ENCODE results near the gene COQ10A. TPM values are rescaled to one million over a fixed set of nuclear protein-coding genes. Genes with fewer than 3 reads are reported as not detected.

Gene COQ10A
- total and polyA plus RNA-seq, 10 of the 15 experiments (the other 5 are each of a cell fraction or from before 2014, with no cell fraction given): 3.3 to 19.5 (median 6.9) TPM

- TSS peak; percentile 92 for BruUV-seq (replicated peaks)
- CTCF ChIA-PET: interaction anchor here (0.6 to 1.2 kb wide), 6 partner anchors 28 to 1895 kb away, joined by 3 to 4 read pairs (median 3); partner anchors contain the start of gene PAN2
- TF ChIP-seq ZNF687 (IDR thresholded peaks at IDR 0.05) (peak; percentile 63), MYC (IDR thresholded peaks at IDR 0.05; ENCODE audit: insufficient read depth, insufficient read length, insufficient replicate concordance, low read length, severe bottlenecking) (no peak), ATF7 (IDR thresholded peaks at IDR 0.05; ENCODE audit: low read depth) (peak; percentile 66), NR2F1 (conservative IDR thresholded peaks at IDR 0.05) (peak; percentile 5; the same call in 1 of the 2 replicates), CREM (IDR thresholded peaks at IDR 0.05; ENCODE audit: low read depth) (no peak), ZNF217 (IDR thresholded peaks at IDR 0.05) (no peak), MLLT1 (IDR thresholded peaks at IDR 0.05) (peak; percentile 99), NFYB (IDR thresholded peaks at IDR 0.05; ENCODE audit: insufficient read depth, low read depth, low read length) (no peak), IRF5 (IDR thresholded peaks at IDR 0.05; ENCODE audit: borderline replicate concordance) (peak; percentile 75; the same call in 1 of the 2 replicates), YY1 (IDR thresholded peaks at IDR 0.05; ENCODE audit: low read depth, low read length) (0 out of 2 replicates have a peak, but pooled peaks have one; percentile 9)
Observed at GRCh38 chr12:56300644-56301464, 34.1 kb downstream of the COQ10A start.

More at GRCh38 chr12:56300644-56301464, 34.1 kb downstream of the COQ10A start:
- FAIRE-seq (no peak), DNase-seq (ENCODE audit: low read depth, low spot score) (no peak), ATAC-seq (no peak)
- ChIA-PET POLR2A (interaction anchor here (0.7 to 1.5 kb wide), 3 partner anchors 14 to 59 kb away, joined by 3 to 6 read pairs (median 3); partner anchors contain the start of gene STAT2), RAD21 (ENCODE audit: unreplicated experiment) (interaction anchor here (0.5 to 1.6 kb wide), 4 partner anchors 43 to 383 kb away, joined by 3 to 6 read pairs (median 4); partner anchors contain the start of genes ANKRD52, RNF41 and STAT2), SMC1A (ENCODE audit: uncharacterized antibody, unreplicated experiment) (no interaction called here)
- intact Hi-C loops (cut with micrococcal nuclease; ENCODE audit: unreplicated experiment) (loop anchor here (1.0 to 2.0 kb wide), 2 partner anchors 34 to 108 kb away; partner anchors contain the start of gene COQ10A), in situ Hi-C loops (cut with MboI) (no loop called here)
- H3K4me3 ChIP-seq: peak overlapping the region; percentile 87
- H3K4me1 ChIP-seq (ENCODE audit: control insufficient read depth, insufficient read depth, low read length): peaks cover 31% of the 10 kb centered on the region
- 67% methylated on average over 21 of the region's 21 CpGs for WGBS (ENCODE audit: insufficient coverage, insufficient replicate concordance, low lambda C conversion rate, missing lambda C conversion rate)
- peak overlapping the region; percentile 73 for H3K9ac ChIP-seq (ENCODE audit: control insufficient read depth, insufficient read depth, low read length)
- H3K27ac ChIP-seq (ENCODE audit: control insufficient read depth, insufficient read depth): peak overlapping the region; percentile 85
- peak overlapping the region; percentile 93 for H2AFZ ChIP-seq (ENCODE audit: control insufficient read depth, low read depth, low read length)
- no peaks in the 10 kb centered on the region for H3K9me3 ChIP-seq (replicated peaks; ENCODE audit: control insufficient read depth, insufficient read depth, low read length)
- peaks cover 42% of the 10 kb centered on the region for H3K79me2 ChIP-seq (ENCODE audit: control insufficient read depth, insufficient read depth, low read length)
- H3K4me2 ChIP-seq (ENCODE audit: control insufficient read depth, insufficient read depth): peak overlapping the region; percentile 88
- H3K36me3 ChIP-seq (ENCODE audit: control insufficient read depth in 2 of 2, insufficient read depth in 2 of 2, low read length in 1 of 2): no peaks in the 10 kb centered on the region
- no peaks in the 10 kb centered on the region for H3K27me3 ChIP-seq (replicated peaks in 1 of 2; ENCODE audit: control insufficient read depth in 2 of 2, insufficient read depth in 2 of 2, low read length in 1 of 2)
- H4K20me1 ChIP-seq (ENCODE audit: control insufficient read depth, insufficient read depth): no peaks in the 10 kb centered on the region
